ENCODE measurements around the gene TUBD1.
A peak's percentile ranks its signal among the peaks of the same experiment; 100 is the strongest.
"Not testable (repeated sequence)": the region's sequence is repeated elsewhere in the genome, so short reads cannot be mapped to it uniquely, and the experiment has no call there.

Gene TUBD1

GRCh38 chr17:59830846-59831486 lies 61.8 kb downstream of the TUBD1 start:
- Histone ChIP-seq H3K4me3 (ENCODE audit: low read depth, low read length) (no peak overlapping the region), H3K36me3 (ENCODE audit: control insufficient read depth, insufficient read depth, low read length) (no peaks in the 10 kb centered on the region), H3K9me3 (ENCODE audit: control insufficient read depth, insufficient read depth, low read length) (no peaks in the 10 kb centered on the region), H3K4me1 (ENCODE audit: control insufficient read depth, insufficient read depth, low read length) (peaks cover 30% of the 10 kb centered on the region), H3K9ac (ENCODE audit: low read depth, low read length) (no peak overlapping the region), H3K27ac (ENCODE audit: low read depth, low read length) (no peak overlapping the region), H3K27me3 (ENCODE audit: control insufficient read depth, insufficient read depth, low read length) (no peaks in the 10 kb centered on the region)

- Histone ChIP-seq H3K9ac (ENCODE audit: low read depth, low read length) (no peak overlapping the region), H3K36me3 (ENCODE audit: control insufficient read depth, insufficient read depth, low read length) (no peaks in the 10 kb centered on the region), H3K27me3 (ENCODE audit: control insufficient read depth, insufficient read depth, low read length) (no peaks in the 10 kb centered on the region), H3K4me1 (ENCODE audit: control insufficient read depth, insufficient read depth, low read length) (peaks cover 37% of the 10 kb centered on the region), H3K27ac (ENCODE audit: low read depth, low read length) (peak overlapping the region; percentile 67), H3K4me3 (ENCODE audit: low read depth, low read length) (no peak overlapping the region), H3K9me3 (ENCODE audit: control insufficient read depth, insufficient read depth, low read length) (no peaks in the 10 kb centered on the region)
Observed at GRCh38 chr17:59830007-59830630, 62.6 kb downstream of the TUBD1 start.

- Histone ChIP-seq H3K27ac (ENCODE audit: low read depth, low read length) (peak overlapping the region; percentile 67), H3K4me1 (ENCODE audit: control insufficient read depth, insufficient read depth, low read length) (peaks cover 37% of the 10 kb centered on the region), H3K4me3 (ENCODE audit: low read depth, low read length) (no peak overlapping the region)
Observed at GRCh38 chr17:59829217-59830006, 63.3 kb downstream of the TUBD1 start.

GRCh38 chr17:59828819-59829216 lies 63.9 kb downstream of the TUBD1 start:
- Histone ChIP-seq H3K27ac (ENCODE audit: low read depth, low read length) (peak overlapping the region; percentile 67), H3K4me1 (ENCODE audit: control insufficient read depth, insufficient read depth, low read length) (peaks cover 37% of the 10 kb centered on the region)
- H3K27me3 ChIP-seq (ENCODE audit: control insufficient read depth, insufficient read depth, low read length); H3K4me3 ChIP-seq (ENCODE audit: low read depth, low read length); H3K9me3 ChIP-seq (ENCODE audit: control insufficient read depth, insufficient read depth, low read length); H3K36me3 ChIP-seq (ENCODE audit: control insufficient read depth, insufficient read depth, low read length); H3K9ac ChIP-seq (ENCODE audit: low read depth, low read length): not testable (repeated sequence)

More at GRCh38 chr17:59829217-59830006, 63.3 kb downstream of the TUBD1 start:
- no peaks in the 10 kb centered on the region for H3K36me3 ChIP-seq (ENCODE audit: control insufficient read depth, insufficient read depth, low read length)
- no peak overlapping the region for H3K9ac ChIP-seq (ENCODE audit: low read depth, low read length)
- H3K9me3 ChIP-seq (ENCODE audit: control insufficient read depth, insufficient read depth, low read length): no peaks in the 10 kb centered on the region
- H3K27me3 ChIP-seq (ENCODE audit: control insufficient read depth, insufficient read depth, low read length): no peaks in the 10 kb centered on the region

GRCh38 chr17:59828478-59828760 lies 64.3 kb downstream of the TUBD1 start:
- no peak overlapping the region for H3K4me3 ChIP-seq (ENCODE audit: low read depth, low read length)

GRCh38 chr17:59827721-59828477 lies 64.8 kb downstream of the TUBD1 start:
- no peak overlapping the region for H3K27ac ChIP-seq (ENCODE audit: low read depth, low read length)
- no peak overlapping the region for H3K4me3 ChIP-seq (ENCODE audit: low read depth, low read length)

More at GRCh38 chr17:59828478-59828760, 64.3 kb downstream of the TUBD1 start:
- Histone ChIP-seq H3K9ac (ENCODE audit: low read depth, low read length) (no peak overlapping the region), H3K36me3 (ENCODE audit: control insufficient read depth, insufficient read depth, low read length) (no peaks in the 10 kb centered on the region), H3K9me3 (ENCODE audit: control insufficient read depth, insufficient read depth, low read length) (no peaks in the 10 kb centered on the region), H3K27ac (ENCODE audit: low read depth, low read length) (peak overlapping the region; percentile 67), H3K27me3 (ENCODE audit: control insufficient read depth, insufficient read depth, low read length) (no peaks in the 10 kb centered on the region), H3K4me1 (ENCODE audit: control insufficient read depth, insufficient read depth, low read length) (peaks cover 37% of the 10 kb centered on the region)

GRCh38 chr17:59826706-59827453 lies 65.9 kb downstream of the TUBD1 start:
- Histone ChIP-seq H3K36me3 (ENCODE audit: control insufficient read depth, insufficient read depth, low read length) (no peaks in the 10 kb centered on the region), H3K9ac (ENCODE audit: low read depth, low read length) (no peak overlapping the region), H3K4me1 (ENCODE audit: control insufficient read depth, insufficient read depth, low read length) (peaks cover 35% of the 10 kb centered on the region), H3K27me3 (ENCODE audit: control insufficient read depth, insufficient read depth, low read length) (no peaks in the 10 kb centered on the region), H3K4me3 (ENCODE audit: low read depth, low read length) (no peak overlapping the region), H3K9me3 (ENCODE audit: control insufficient read depth, insufficient read depth, low read length) (no peaks in the 10 kb centered on the region), H3K27ac (ENCODE audit: low read depth, low read length) (peak overlapping the region; percentile 11)

More at GRCh38 chr17:59827721-59828477, 64.8 kb downstream of the TUBD1 start:
- Histone ChIP-seq H3K36me3 (ENCODE audit: control insufficient read depth, insufficient read depth, low read length) (no peaks in the 10 kb centered on the region), H3K9me3 (ENCODE audit: control insufficient read depth, insufficient read depth, low read length) (no peaks in the 10 kb centered on the region), H3K27me3 (ENCODE audit: control insufficient read depth, insufficient read depth, low read length) (no peaks in the 10 kb centered on the region), H3K4me1 (ENCODE audit: control insufficient read depth, insufficient read depth, low read length) (peaks cover 35% of the 10 kb centered on the region), H3K9ac (ENCODE audit: low read depth, low read length) (no peak overlapping the region)

GRCh38 chr17:59825533-59826322 lies 67.0 kb downstream of the TUBD1 start:
- Histone ChIP-seq H3K4me3 (ENCODE audit: low read depth, low read length) (no peak overlapping the region), H3K4me1 (ENCODE audit: control insufficient read depth, insufficient read depth, low read length) (peaks cover 35% of the 10 kb centered on the region), H3K9me3 (ENCODE audit: control insufficient read depth, insufficient read depth, low read length) (no peaks in the 10 kb centered on the region), H3K9ac (ENCODE audit: low read depth, low read length) (no peak overlapping the region), H3K27me3 (ENCODE audit: control insufficient read depth, insufficient read depth, low read length) (no peaks in the 10 kb centered on the region), H3K27ac (ENCODE audit: low read depth, low read length) (peak overlapping the region; percentile 62), H3K36me3 (ENCODE audit: control insufficient read depth, insufficient read depth, low read length) (no peaks in the 10 kb centered on the region)

- no peak overlapping the region for H3K27ac ChIP-seq (ENCODE audit: low read depth, low read length)
- no peaks in the 10 kb centered on the region for H3K27me3 ChIP-seq (ENCODE audit: control insufficient read depth, insufficient read depth, low read length)
- no peaks in the 10 kb centered on the region for H3K4me1 ChIP-seq (ENCODE audit: control insufficient read depth, insufficient read depth, low read length)
Observed at GRCh38 chr17:59815965-59816364, 76.8 kb downstream of the TUBD1 start.

GRCh38 chr17:59814685-59815084 lies 78.1 kb downstream of the TUBD1 start:
- Histone ChIP-seq H3K36me3 (ENCODE audit: control insufficient read depth, insufficient read depth, low read length) (peaks cover 12% of the 10 kb centered on the region), H3K4me3 (ENCODE audit: low read depth, low read length) (no peak overlapping the region), H3K27me3 (ENCODE audit: control insufficient read depth, insufficient read depth, low read length) (no peaks in the 10 kb centered on the region), H3K4me1 (ENCODE audit: control insufficient read depth, insufficient read depth, low read length) (peaks cover 6% of the 10 kb centered on the region; the same call in 1 of the 2 replicates), H3K9ac (ENCODE audit: low read depth, low read length) (no peak overlapping the region), H3K9me3 (ENCODE audit: control insufficient read depth, insufficient read depth, low read length) (no peaks in the 10 kb centered on the region), H3K27ac (ENCODE audit: low read depth, low read length) (no peak overlapping the region)

More at GRCh38 chr17:59815965-59816364, 76.8 kb downstream of the TUBD1 start:
- H3K9ac ChIP-seq (ENCODE audit: low read depth, low read length): no peak overlapping the region
- peaks cover 12% of the 10 kb centered on the region; the same call in 1 of the 2 replicates for H3K36me3 ChIP-seq (ENCODE audit: control insufficient read depth, insufficient read depth, low read length)
- no peak overlapping the region for H3K4me3 ChIP-seq (ENCODE audit: low read depth, low read length)
- H3K9me3 ChIP-seq (ENCODE audit: control insufficient read depth, insufficient read depth, low read length): no peaks in the 10 kb centered on the region
